K562 (cell line): Measurements from ENCODE around the gene CD24. TPM values are rescaled to one million over a fixed set of nuclear protein-coding genes. Genes with fewer than 3 reads are reported as not detected.

Experiments
- ATAC-seq: fragments of 200-7000 bp; cut with Tn5 transposase; 3 replicates; pipeline ENCODE4 v1.9.1; 2020; ENCODE audit warnings: moderate library complexity
- BruUV-seq: library from RNA; stranded (reverse); fragments of 400-500 nt; replicated peaks from 2 replicates; lab custom pipeline; 2021; lab: Mats Ljungman, UMichigan
- CTCF ChIA-PET: fragments of 300-600 bp; formaldehyde crosslinking; extraction: SDS; loops from one replicate; lab custom pipeline; 2021; ENCODE audit warnings: low intra/inter-chr PET ratio; lab: Yijun Ruan, JAX
- POLR2A ChIA-PET: fragments of 300-600, 350-650 bp; sonication (Branson Sonifier 250); formaldehyde crosslinking; extraction: SDS; loops from one replicate; lab custom pipeline; 2021; ENCODE audit warnings: antibody characterized with exemption, inconsistent platforms; lab: Yijun Ruan, JAX
- DNase-seq, 4 experiments: peaks; one replicate each; pipeline versions ENCODE4 v3.0.0 to v3.0.0-alpha.2; 2011 to 2018; ENCODE audit warnings: low spot score in 3 of 4, mixed read lengths in 3 of 4; ENCODE audit errors: extremely low read depth in 1 of 4
- FAIRE-seq: peaks from 2 replicates; lab custom pipeline; 2011; peaks lifted over from hg19 to GRCh38; lab: Jason Lieb, UNC
- H2AFZ ChIP-seq: 2 replicates; pipeline ENCODE4 v1.6.0; 2011; ENCODE audit warnings: low read depth, low read length, control low read depth, inconsistent platforms
- H3K27ac ChIP-seq: fragments of 200-600 bp; 3 replicates; pipeline ENCODE4 v1.8.0; 2011; ENCODE audit warnings: low read depth, mild to moderate bottlenecking, control low read depth, inconsistent platforms, low read length, moderate library complexity, mixed read lengths; ENCODE audit errors: extremely low read depth
- H3K27me3 ChIP-seq, 2 experiments: fragments of 300-600 bp in 1 of 2; 2 replicates in 1 of 2; 3 replicates in 1 of 2; pipeline versions ENCODE4 v1.6.0 to v1.8.0; 2011; ENCODE audit warnings: inconsistent platforms in 2 of 2, low read length in 2 of 2, mild to moderate bottlenecking in 1 of 2, mixed read lengths in 1 of 2, moderate library complexity in 1 of 2; ENCODE audit not compliant: control insufficient read depth in 2 of 2, insufficient read depth in 2 of 2
- H3K36me3 ChIP-seq: fragments of 300-600 bp; 3 replicates; pipeline ENCODE4 v1.8.0; 2011; ENCODE audit warnings: mild to moderate bottlenecking, low read length, inconsistent platforms; ENCODE audit not compliant: control insufficient read depth, insufficient read depth
- H3K4me1 ChIP-seq, 2 experiments: fragments of 200-600 bp in 1 of 2; replicated peaks in 1 of 2; 2 replicates in 1 of 2; 3 replicates in 1 of 2; pipeline versions ENCODE4 v1.5.1 to v1.8.0; 2011; ENCODE audit warnings: inconsistent platforms in 2 of 2, low read length in 2 of 2, mild to moderate bottlenecking in 1 of 2, mixed read lengths in 1 of 2, moderate library complexity in 1 of 2; ENCODE audit not compliant: control insufficient read depth in 2 of 2, insufficient read depth in 2 of 2
- H3K4me2 ChIP-seq: 2 replicates; pipeline ENCODE4 v1.6.1; 2011; ENCODE audit warnings: low read length, control low read depth, inconsistent platforms, mixed read lengths; ENCODE audit not compliant: insufficient read depth
- H3K4me3 ChIP-seq: fragments of 200-600 bp; sonication (generic), shearing (Covaris generic); 2 replicates; pipeline ENCODE4 v1.5.1; 2016; ENCODE audit warnings: control low read depth, inconsistent platforms
- H3K79me2 ChIP-seq: fragments of 200-600 bp; 3 replicates; pipeline ENCODE4 v1.8.0; 2011; ENCODE audit warnings: low read length, inconsistent platforms; ENCODE audit not compliant: control insufficient read depth, insufficient read depth
- H3K9ac ChIP-seq, 2 experiments: 2 replicates each; pipeline versions ENCODE4 v1.6.0 to v1.6.1; 2011; ENCODE audit warnings: low read depth in 2 of 2, low read length in 2 of 2, control low read depth in 1 of 2, inconsistent platforms in 1 of 2, mild to moderate bottlenecking in 1 of 2, mixed read lengths in 1 of 2; ENCODE audit not compliant: insufficient read depth in 1 of 2
- H3K9me1 ChIP-seq: one replicate; pipeline ENCODE4 v1.6.0; 2011; ENCODE audit warnings: inconsistent platforms, mild to moderate bottlenecking, low read length, moderate library complexity; ENCODE audit not compliant: control insufficient read depth, insufficient read depth
- H3K9me3 ChIP-seq: replicated peaks from 2 replicates; pipeline ENCODE4 v1.5.1; 2011; ENCODE audit warnings: low read depth, low read length, inconsistent platforms; ENCODE audit not compliant: control insufficient read depth, insufficient read depth
- H4K20me1 ChIP-seq: replicated peaks from 2 replicates; pipeline ENCODE4 v1.6.1; 2011; ENCODE audit warnings: low read length, inconsistent platforms, mixed read lengths; ENCODE audit not compliant: control insufficient read depth, insufficient read depth
- AFF4 ChIP-seq: sonication (generic); formaldehyde crosslinking; IDR thresholded peaks from 2 replicates; pipeline ENCODE4 v1.8.0; 2023; ENCODE audit warnings: mild to moderate bottlenecking, missing genetic modification reagents
- DDX20 ChIP-seq: fragments of 450-650 bp; IDR thresholded peaks from 2 replicates; pipeline ENCODE4 v1.6.1; 2016; ENCODE audit warnings: missing genetic modification characterization, low read depth, mild to moderate bottlenecking, missing compliant biosample characterization, moderate library complexity
- ERF ChIP-seq: fragments of 450-650 bp; formaldehyde crosslinking; IDR thresholded peaks from 2 replicates; pipeline ENCODE4 v1.4.0; 2020; ENCODE audit warnings: mild to moderate bottlenecking, mixed read lengths
- MITF ChIP-seq: IDR thresholded peaks from 2 replicates; pipeline ENCODE4 v1.6.1; 2014; ENCODE audit warnings: antibody characterized with exemption
- NR4A1 ChIP-seq, 2 experiments: fragments of 250-450 bp in 1 of 2; fragments of 450-650 bp in 1 of 2; sonication (Bioruptor Pico) in 1 of 2; IDR thresholded peaks; 2 replicates each; pipeline versions ENCODE4 v1.4.0 to v1.6.1; 2016 to 2020; ENCODE audit warnings: mild to moderate bottlenecking in 2 of 2, missing compliant biosample characterization in 1 of 2, missing genetic modification characterization in 1 of 2, moderate library complexity in 1 of 2
- POLR2G ChIP-seq: fragments of 200-400 bp; formaldehyde crosslinking; IDR thresholded peaks from 2 replicates; pipeline ENCODE4 v1.6.1; 2017; ENCODE audit warnings: low read depth, mild to moderate bottlenecking, antibody characterized with exemption, low read length, moderate library complexity
- POLR3G ChIP-seq: IDR thresholded peaks from 2 replicates; pipeline ENCODE4 v1.6.1; 2011; ENCODE audit not compliant: insufficient read length, insufficient replicate concordance; ENCODE audit errors: extremely low read depth
- RBM25 ChIP-seq: fragments of 200-400 bp; formaldehyde crosslinking; IDR thresholded peaks from 2 replicates; pipeline ENCODE4 v1.6.1; 2018; ENCODE audit warnings: low read length, low read depth, moderate library complexity; ENCODE audit not compliant: severe bottlenecking
- WGBS: fragments of 100-300 bp; shearing (Covaris generic); methylation state at CpG from one replicate; pipeline ENCODE4 v1.1.6; 2016; ENCODE audit warnings: low coverage, mixed read lengths; ENCODE audit not compliant: insufficient coverage; ENCODE audit errors: missing lambda C conversion rate; 5-methylcytosine and 5-hydroxymethylcytosine counted together
- in situ Hi-C: fragments of 300-500 bp; cut with MboI; formaldehyde crosslinking; loops from 4 replicates; pipeline ENCODE4 v1.15.0; 2018; ENCODE audit warnings: inconsistent platforms, mixed read lengths
- intact Hi-C: fragments of 100-400 bp; cut with micrococcal nuclease; formaldehyde crosslinking; loops from 2 replicates; pipeline ENCODE4 v1.14.2; 2022
- polyA plus RNA-seq, 8 experiments: library from polyadenylated mRNA; depleted of rRNA in 4 of 8; stranded (reverse) in 5 of 8; unstranded in 3 of 8; fragments of >200 nt; fragmentation: Nextera tagmentation in 2 of 8; fragmentation: Illumina TruSeq in 1 of 8; extraction: Ambion mirVana in 2 of 8; extraction: Trizol in 1 of 8; gene quantifications; 2 replicates each; pipeline versions ENCODE4 v1.2.1 to v1.2.3, GENCODE V29; 2011 to 2014; ENCODE audit warnings: inconsistent platforms in 1 of 8, missing spikeins in 1 of 8
- total RNA-seq, 7 experiments: library from RNA; depleted of rRNA in 6 of 7; stranded (reverse); fragments of >200 nt in 6 of 7; fragmentation: Illumina TruSeq in 2 of 7; extraction: Trizol in 2 of 7; gene quantifications; 2 replicates each; pipeline versions ENCODE4 v1.2.1 to v1.2.3, GENCODE V29; 2011 to 2021; ENCODE audit warnings: low replicate concordance in 1 of 7
- TF ChIP-seq, protein P1 (sequence below): fragments of 250-450 bp; sonication (Bioruptor Pico); IDR thresholded peaks from 2 replicates; pipeline ENCODE4 v1.5.0; 2021
- TF ChIP-seq, protein P2 (sequence below): fragments of 250-450 bp; sonication (Bioruptor Pico); IDR thresholded peaks from 2 replicates; pipeline ENCODE4 v1.8.0; 2021; ENCODE audit warnings: moderate library complexity, mild to moderate bottlenecking, inconsistent platforms

The CD24 gene
- total and polyA plus RNA-seq, 9 of the 15 experiments (the other 6 are each of a cell fraction or from before 2014, with no cell fraction given), result 8.8 to 155 (median 27.1) TPM

DNA sequence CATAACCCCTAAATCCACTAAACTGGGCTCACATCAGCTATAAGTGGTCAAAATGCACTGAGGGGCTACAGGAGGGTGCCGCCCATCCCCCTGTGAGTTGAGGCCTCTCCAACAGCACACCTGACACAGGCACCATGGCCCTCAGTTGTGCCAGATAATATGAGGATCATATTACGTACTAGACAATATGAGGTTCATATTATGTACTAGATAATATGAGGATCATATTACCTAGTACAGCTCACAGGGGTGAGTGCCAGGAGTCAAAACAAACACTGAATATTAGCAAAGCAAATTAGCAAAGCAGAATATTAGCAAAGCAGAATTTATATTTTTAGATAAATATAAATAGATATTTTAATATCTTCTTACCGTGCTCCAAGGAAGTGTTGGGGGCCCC, 35.3 kb downstream of the CD24 start:
- H3K4me3 ChIP-seq, result no peak overlapping the region
- CTCF ChIA-PET, result no interaction called here
- H2AFZ ChIP-seq, result no peak overlapping the region; the same call in 1 of the 2 replicates
- intact Hi-C loops (no loop called here), in situ Hi-C loops (no loop called here)
- H3K79me2 ChIP-seq, result no peaks in the 10 kb centered on the region
- H4K20me1 ChIP-seq, result no peaks in the 10 kb centered on the region
- WGBS, result 30% methylated on average over 3 of the region's 3 CpGs
- no peaks in the 10 kb centered on the region for H3K36me3 ChIP-seq
- POLR2A ChIA-PET, result no interaction called here
- H3K9ac ChIP-seq, result no peak overlapping the region
- H3K9me1 ChIP-seq, result no peaks in the 10 kb centered on the region
- H3K4me2 ChIP-seq, result no peak overlapping the region
- FAIRE-seq (no peak), ATAC-seq (no peak; the same call in 2 of the 3 replicates), DNase-seq (no peak)
- H3K9me3 ChIP-seq, result no peaks in the 10 kb centered on the region
- no peaks in the 10 kb centered on the region; a peak in 2 of 5 replicates for H3K4me1 ChIP-seq
- no peak overlapping the region for H3K27ac ChIP-seq
- no TSS peak for BruUV-seq
- H3K27me3 ChIP-seq, result no peaks in the 10 kb centered on the region
- TF ChIP-seq AFF4 (CRISPR knock-in tag) (no peak), RBM25 (no peak), POLR3G (no peak), POLR2G (no peak), MITF (no peak), ERF (CRISPR knock-in tag) (no peak), NR4A1 (CRISPR knock-in tag; IDR thresholded peaks at IDR 0.05) (no peak), NR4A1 (tag; IDR thresholded peaks at IDR 0.05) (no peak), DDX20 (no peak)
- TF ChIP-seq, protein P1, sequence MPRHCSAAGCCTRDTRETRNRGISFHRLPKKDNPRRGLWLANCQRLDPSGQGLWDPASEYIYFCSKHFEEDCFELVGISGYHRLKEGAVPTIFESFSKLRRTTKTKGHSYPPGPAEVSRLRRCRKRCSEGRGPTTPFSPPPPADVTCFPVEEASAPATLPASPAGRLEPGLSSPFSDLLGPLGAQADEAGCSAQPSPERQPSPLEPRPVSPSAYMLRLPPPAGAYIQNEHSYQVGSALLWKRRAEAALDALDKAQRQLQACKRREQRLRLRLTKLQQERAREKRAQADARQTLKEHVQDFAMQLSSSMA (CRISPR knock-in tag), result no peak
- TF ChIP-seq, protein P2, sequence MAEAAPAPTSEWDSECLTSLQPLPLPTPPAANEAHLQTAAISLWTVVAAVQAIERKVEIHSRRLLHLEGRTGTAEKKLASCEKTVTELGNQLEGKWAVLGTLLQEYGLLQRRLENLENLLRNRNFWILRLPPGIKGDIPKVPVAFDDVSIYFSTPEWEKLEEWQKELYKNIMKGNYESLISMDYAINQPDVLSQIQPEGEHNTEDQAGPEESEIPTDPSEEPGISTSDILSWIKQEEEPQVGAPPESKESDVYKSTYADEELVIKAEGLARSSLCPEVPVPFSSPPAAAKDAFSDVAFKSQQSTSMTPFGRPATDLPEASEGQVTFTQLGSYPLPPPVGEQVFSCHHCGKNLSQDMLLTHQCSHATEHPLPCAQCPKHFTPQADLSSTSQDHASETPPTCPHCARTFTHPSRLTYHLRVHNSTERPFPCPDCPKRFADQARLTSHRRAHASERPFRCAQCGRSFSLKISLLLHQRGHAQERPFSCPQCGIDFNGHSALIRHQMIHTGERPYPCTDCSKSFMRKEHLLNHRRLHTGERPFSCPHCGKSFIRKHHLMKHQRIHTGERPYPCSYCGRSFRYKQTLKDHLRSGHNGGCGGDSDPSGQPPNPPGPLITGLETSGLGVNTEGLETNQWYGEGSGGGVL, result no peak
